Measurements from ENCODE around the gene FPR2.

The FPR2 gene

DNA sequence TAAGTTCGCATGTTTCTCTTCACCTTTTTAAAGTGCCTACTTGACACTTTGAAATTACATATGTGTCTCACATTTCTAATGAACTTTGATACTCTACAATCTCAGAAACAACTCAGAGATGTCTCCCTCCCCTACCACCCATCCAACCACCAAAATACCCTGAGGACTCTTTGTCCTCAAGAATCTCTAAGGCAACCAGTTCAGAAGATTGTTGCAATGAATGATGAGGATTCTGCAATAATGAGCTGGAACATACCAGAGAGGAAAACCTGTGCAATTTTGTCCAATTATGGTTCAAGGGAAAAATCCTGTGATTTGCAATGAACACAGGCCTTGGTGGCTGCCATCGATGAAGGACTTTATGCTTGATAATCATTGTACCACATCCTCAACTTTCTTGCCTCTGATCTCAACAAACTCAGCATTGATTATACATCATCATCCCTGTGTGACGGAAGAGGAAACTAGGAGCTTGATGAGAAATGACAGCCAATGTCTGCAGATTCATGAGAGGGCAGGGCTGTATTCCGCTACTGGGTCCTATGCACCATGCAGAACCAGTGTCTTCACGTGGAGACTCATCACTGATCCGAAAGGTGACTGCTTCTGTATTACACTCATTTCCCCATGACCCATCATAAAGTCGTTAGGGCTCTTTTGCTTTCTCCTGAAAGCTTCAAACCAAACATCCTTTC lies 10.4 kb upstream of the FPR2 start:
- TF ChIP-seq, protein P1, sequence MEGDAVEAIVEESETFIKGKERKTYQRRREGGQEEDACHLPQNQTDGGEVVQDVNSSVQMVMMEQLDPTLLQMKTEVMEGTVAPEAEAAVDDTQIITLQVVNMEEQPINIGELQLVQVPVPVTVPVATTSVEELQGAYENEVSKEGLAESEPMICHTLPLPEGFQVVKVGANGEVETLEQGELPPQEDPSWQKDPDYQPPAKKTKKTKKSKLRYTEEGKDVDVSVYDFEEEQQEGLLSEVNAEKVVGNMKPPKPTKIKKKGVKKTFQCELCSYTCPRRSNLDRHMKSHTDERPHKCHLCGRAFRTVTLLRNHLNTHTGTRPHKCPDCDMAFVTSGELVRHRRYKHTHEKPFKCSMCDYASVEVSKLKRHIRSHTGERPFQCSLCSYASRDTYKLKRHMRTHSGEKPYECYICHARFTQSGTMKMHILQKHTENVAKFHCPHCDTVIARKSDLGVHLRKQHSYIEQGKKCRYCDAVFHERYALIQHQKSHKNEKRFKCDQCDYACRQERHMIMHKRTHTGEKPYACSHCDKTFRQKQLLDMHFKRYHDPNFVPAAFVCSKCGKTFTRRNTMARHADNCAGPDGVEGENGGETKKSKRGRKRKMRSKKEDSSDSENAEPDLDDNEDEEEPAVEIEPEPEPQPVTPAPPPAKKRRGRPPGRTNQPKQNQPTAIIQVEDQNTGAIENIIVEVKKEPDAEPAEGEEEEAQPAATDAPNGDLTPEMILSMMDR (IDR thresholded peaks at IDR 0.05; ENCODE audit: low read depth, low read length, missing control alignments) = no peak
- H3K4me3 ChIP-seq (replicated peaks; ENCODE audit: low read depth, low read length) = no peak overlapping the region
- DNase-seq (ENCODE audit: extremely low read depth, low read depth) = no peak

DNA sequence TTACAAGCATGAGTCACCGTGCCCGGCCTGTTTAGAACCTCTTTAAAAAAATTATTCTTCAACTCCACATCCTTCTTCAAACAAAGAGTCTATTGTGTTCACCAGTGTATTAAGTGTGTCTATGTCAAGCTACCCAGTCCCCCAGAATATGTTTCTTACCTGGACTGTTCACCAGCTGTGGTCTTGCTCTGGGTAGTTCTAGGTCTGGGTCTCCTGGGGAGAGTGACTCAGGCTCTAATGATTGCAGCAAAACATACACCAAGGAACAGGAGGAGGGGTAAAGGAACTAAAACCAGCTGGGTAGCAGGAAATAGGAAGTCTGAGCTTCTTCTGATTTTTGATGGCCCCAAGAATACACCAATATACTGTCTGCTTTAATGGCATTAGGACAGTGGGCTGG lies 9.3 kb upstream of the FPR2 start, which contains the start of gene FPR1:
Gene FPR1 (minus strand): TSS at position 224 of the 400 bp plus-strand sequence. CDS start 4,884 bp downstream, outside the sequence.
- DNase-seq (ENCODE audit: extremely low read depth, low read depth) = no peak
- TF ChIP-seq, protein P1 (IDR thresholded peaks at IDR 0.05; ENCODE audit: low read depth, low read length, missing control alignments) = no peak
- no peak within 1 kb of the TSS for H3K4me3 ChIP-seq (replicated peaks; ENCODE audit: low read depth, low read length)

DNA sequence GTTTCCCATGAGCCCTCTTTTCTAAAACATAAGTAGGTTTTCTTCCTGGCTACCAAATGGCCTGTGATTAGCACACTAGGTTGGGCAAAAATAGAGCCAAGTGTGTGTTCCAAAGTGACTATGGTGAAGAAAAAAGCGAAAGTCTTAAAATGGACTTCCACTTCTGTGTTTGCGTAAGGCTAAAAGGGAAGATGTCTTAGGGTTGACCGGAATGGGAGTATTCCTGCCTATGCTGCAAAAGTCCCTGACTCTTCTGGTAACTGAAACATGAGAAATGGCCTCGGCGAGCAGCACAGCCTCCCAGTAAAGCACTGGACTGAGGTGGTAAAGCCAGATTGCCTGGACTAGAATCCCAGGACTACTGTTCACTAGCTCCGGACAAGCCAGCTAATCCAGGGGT lies 6.9 kb upstream of the FPR2 start:
- H3K4me3 ChIP-seq (replicated peaks; ENCODE audit: low read depth, low read length) = no peak overlapping the region
- DNase-seq (ENCODE audit: extremely low read depth, low read depth) = no peak
- TF ChIP-seq, protein P1 (IDR thresholded peaks at IDR 0.05; ENCODE audit: low read depth, low read length, missing control alignments) = no peak

DNA sequence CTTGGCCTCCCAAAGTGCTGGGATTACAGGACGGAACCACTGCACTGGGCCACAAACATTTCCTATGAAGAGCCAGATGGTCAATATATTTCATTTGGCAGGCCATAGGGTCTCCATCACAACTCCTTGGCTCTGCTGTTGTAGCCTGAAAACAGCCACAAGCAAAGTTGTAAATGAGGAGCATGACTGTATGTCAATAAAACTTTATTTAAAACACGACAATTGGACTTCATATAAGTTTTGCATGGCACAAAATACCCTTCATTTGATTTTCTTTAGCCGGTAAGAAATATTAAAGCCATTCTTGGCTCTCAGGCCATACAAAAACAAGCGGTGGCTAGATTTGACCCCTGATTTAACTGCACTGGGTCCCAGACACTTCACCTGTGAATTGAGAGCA lies 6.2 kb upstream of the FPR2 start:
- H3K4me3 ChIP-seq (replicated peaks; ENCODE audit: low read depth, low read length) = no peak overlapping the region
- TF ChIP-seq, protein P1 (IDR thresholded peaks at IDR 0.05; ENCODE audit: low read depth, low read length, missing control alignments) = no peak
- DNase-seq (ENCODE audit: extremely low read depth, low read depth) = no peak

DNA sequence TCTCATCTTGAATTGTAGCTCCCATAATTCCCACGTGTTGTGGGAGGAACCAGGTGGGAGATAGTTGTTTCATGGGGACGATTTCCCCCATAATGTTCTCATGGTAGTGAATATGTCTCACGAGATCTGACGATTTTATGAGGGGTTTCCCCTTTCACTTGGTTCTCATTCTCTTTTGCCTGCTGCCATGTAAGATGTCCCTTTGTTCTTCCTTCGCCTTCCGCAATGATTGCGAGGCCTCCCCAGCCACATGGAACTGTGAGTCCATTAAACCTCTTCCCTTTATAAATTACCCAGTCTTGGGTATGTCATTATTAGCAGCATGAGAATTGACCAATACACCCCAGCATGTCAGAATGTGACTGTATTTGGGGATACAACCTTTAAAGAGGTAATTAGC lies 5.4 kb upstream of the FPR2 start:
- DNase-seq (ENCODE audit: extremely low read depth, low read depth) = no peak
- no peak overlapping the region for H3K4me3 ChIP-seq (replicated peaks; ENCODE audit: low read depth, low read length)
- TF ChIP-seq, protein P1 (IDR thresholded peaks at IDR 0.05; ENCODE audit: low read depth, low read length, missing control alignments) = no peak

DNA sequence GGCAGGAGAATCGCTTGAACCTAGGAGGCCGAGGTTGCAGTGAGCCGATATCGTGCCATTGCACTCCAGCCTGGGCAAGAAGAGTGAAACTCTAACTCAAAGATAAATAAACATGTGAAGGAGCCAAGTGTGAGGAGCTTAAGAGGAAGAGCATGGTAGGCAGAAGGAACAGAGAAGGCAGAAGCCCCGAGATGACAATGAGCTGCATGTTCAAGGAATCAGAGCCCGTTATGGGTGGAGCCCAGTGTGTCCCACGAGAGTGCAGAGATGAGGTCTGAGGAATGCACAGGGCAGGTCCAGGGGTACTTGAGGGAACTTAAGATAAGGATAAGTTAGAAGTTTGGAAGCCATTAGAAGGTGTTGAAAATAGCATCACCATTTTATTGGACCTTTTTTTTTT lies 716 bp downstream of the FPR2 start:
- DNase-seq (ENCODE audit: extremely low read depth, low read depth) = no peak
- TF ChIP-seq, protein P1 (IDR thresholded peaks at IDR 0.05; ENCODE audit: low read depth, low read length, missing control alignments) = no peak
- H3K4me3 ChIP-seq (replicated peaks; ENCODE audit: low read depth, low read length) = no peak overlapping the region

DNA sequence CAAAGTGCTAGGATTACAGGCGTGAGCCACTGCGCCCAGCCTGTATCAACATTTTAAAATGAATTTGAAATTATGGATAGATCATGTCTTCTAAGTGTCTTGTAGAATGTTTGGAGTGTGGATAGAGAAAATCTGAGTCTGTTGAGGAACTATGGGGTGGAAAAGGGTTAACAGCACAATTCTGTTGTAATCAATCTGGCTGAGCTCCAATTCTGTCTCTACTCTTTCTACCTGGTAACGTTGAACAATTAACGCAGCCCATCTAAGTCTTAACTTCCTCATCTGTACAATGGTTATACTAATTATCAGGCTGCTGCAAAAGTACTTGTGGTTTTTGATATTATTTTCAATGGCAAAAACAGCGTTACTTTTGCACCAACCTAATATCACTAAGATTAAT lies 4.1 kb downstream of the FPR2 start:
- no peak for DNase-seq (ENCODE audit: extremely low read depth, low read depth)
- H3K4me3 ChIP-seq (replicated peaks; ENCODE audit: low read depth, low read length) = no peak overlapping the region
- TF ChIP-seq, protein P1 (IDR thresholded peaks at IDR 0.05; ENCODE audit: low read depth, low read length, missing control alignments) = no peak
